HepG2 (cell line): ENCODE results near the gene S100A10. TPM values are rescaled to one million over a fixed set of nuclear protein-coding genes. Genes with fewer than 3 reads are reported as not detected.

Experiments
- ARID4A ChIP-seq: sonication (generic); formaldehyde crosslinking; IDR thresholded peaks from 2 replicates; pipeline ENCODE4 v1.5.0; 2020; ENCODE audit warnings: mild to moderate bottlenecking, missing genetic modification reagents, borderline replicate concordance
- ARID5B ChIP-seq: IDR thresholded peaks from 2 replicates; pipeline ENCODE4 v1.4.0; 2020; ENCODE audit warnings: mild to moderate bottlenecking, missing genetic modification reagents
- KDM5B ChIP-seq: sonication (generic); formaldehyde crosslinking; IDR thresholded peaks from 2 replicates; pipeline ENCODE4 v1.4.0; 2020; ENCODE audit warnings: missing genetic modification reagents, mild to moderate bottlenecking, borderline replicate concordance
- NR2F6 ChIP-seq, 2 experiments: IDR thresholded peaks; 2 replicates each; pipeline ENCODE4 v1.6.1; 2016; ENCODE audit warnings: antibody characterized with exemption in 1 of 2, mild to moderate bottlenecking in 1 of 2
- POLR2AphosphoS5 ChIP-seq: IDR thresholded peaks from 2 replicates; pipeline ENCODE4 v1.6.1; 2012; ENCODE audit warnings: low read depth, low read length
- SAP130 ChIP-seq: IDR thresholded peaks from 2 replicates; pipeline ENCODE4 v1.6.1; 2016; ENCODE audit warnings: low read depth
- SOX13 ChIP-seq, 3 experiments: fragments of 450-650 bp in 1 of 3; sonication (generic) in 1 of 3; formaldehyde crosslinking in 1 of 3; IDR thresholded peaks in 2 of 3; conservative IDR thresholded peaks in 1 of 3; 2 replicates each; pipeline versions ENCODE4 v1.5.0 to v1.6.1; 2016 to 2020; ENCODE audit warnings: antibody characterized with exemption in 1 of 3, mild to moderate bottlenecking in 1 of 3, missing compliant biosample characterization in 1 of 3, missing genetic modification reagents in 1 of 3, moderate library complexity in 1 of 3
- THRA ChIP-seq: sonication (generic); formaldehyde crosslinking; IDR thresholded peaks from 2 replicates; pipeline ENCODE4 v1.4.0; 2020; ENCODE audit warnings: missing genetic modification reagents, borderline replicate concordance
- YY1 ChIP-seq: IDR thresholded peaks from 2 replicates; pipeline ENCODE4 v1.6.1; 2011; ENCODE audit warnings: low read length, low read depth, moderate library complexity, mild to moderate bottlenecking; ENCODE audit not compliant: insufficient read depth, insufficient replicate concordance
- polyA plus RNA-seq, 8 experiments: library from polyadenylated mRNA; depleted of rRNA in 3 of 8; stranded (reverse) in 7 of 8; unstranded in 1 of 8; fragments of >200 nt; fragmentation: Illumina TruSeq in 4 of 8; extraction: Trizol in 4 of 8; gene quantifications; 2 replicates each; pipeline versions ENCODE4 v1.2.1 to v1.2.3, GENCODE V29; 2011 to 2016; ENCODE audit warnings: low read depth in 4 of 8, missing spikeins in 1 of 8, mixed read lengths in 1 of 8; ENCODE audit not compliant: insufficient read depth in 1 of 8
- total RNA-seq, 5 experiments: library from RNA; depleted of rRNA; stranded (reverse); fragments of >200 nt; fragmentation: Illumina TruSeq; extraction: Trizol; gene quantifications; 2 replicates each; pipeline ENCODE4 v1.2.3, GENCODE V29; 2016; ENCODE audit warnings: low read depth in 1 of 5
- TF ChIP-seq, protein P1 (sequence below), 2 experiments: sonication (generic) in 1 of 2; formaldehyde crosslinking in 1 of 2; IDR thresholded peaks; 2 replicates each; pipeline versions ENCODE4 v1.4.0 to v1.6.1; 2018 to 2020; ENCODE audit warnings: missing genetic modification reagents in 2 of 2, borderline replicate concordance in 1 of 2, low read depth in 1 of 2, mild to moderate bottlenecking in 1 of 2, missing biosample characterization in 1 of 2
- TF ChIP-seq, protein P2 (sequence below): sonication (generic); formaldehyde crosslinking; IDR thresholded peaks from 2 replicates; pipeline ENCODE4; 2020; ENCODE audit warnings: missing genetic modification reagents, mild to moderate bottlenecking, borderline replicate concordance

Gene S100A10
- total and polyA plus RNA-seq, 2 of the 13 experiments (the other 11 are each of a cell fraction or from before 2014, with no cell fraction given) = 16.8 to 28.7 TPM

DNA sequence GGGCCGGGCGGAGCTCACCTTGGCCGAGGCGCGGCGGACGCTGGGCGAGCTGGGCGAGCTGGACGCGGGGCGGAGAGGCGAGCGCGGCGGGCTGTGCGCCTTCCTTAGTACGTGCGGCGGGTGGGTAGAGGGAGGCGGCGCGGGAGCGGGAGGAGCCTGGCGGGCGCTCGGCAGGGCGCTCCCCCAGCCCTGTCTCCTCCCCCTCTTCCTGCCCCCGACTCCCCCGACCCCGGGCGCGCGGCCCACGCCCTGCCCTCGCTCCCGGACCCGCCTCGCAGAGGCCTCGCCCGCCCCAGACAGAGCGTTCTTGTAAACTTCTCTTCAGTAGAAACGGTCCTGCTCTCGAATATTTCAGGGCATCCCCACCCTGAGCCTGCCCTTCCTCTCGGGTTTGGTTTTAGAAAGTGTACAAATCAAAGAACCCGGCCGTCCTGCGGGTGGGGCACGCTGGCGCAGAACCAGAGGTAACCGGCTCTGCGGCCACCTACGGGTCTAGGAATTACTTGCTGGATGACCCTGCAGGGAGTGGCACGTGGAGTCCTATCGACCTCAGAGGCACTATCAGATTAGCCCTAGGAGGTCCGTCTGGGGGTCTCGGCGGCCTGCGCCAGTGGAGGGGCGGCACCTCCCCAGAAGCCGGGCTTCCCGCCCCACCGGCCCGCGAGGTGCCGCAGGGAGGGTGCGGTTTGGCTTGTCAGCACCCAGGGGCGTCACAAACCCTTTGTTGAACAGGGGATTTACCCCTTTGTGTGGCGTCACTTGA is at the start of gene S100A10 (continued):
- TF ChIP-seq, protein P1, sequence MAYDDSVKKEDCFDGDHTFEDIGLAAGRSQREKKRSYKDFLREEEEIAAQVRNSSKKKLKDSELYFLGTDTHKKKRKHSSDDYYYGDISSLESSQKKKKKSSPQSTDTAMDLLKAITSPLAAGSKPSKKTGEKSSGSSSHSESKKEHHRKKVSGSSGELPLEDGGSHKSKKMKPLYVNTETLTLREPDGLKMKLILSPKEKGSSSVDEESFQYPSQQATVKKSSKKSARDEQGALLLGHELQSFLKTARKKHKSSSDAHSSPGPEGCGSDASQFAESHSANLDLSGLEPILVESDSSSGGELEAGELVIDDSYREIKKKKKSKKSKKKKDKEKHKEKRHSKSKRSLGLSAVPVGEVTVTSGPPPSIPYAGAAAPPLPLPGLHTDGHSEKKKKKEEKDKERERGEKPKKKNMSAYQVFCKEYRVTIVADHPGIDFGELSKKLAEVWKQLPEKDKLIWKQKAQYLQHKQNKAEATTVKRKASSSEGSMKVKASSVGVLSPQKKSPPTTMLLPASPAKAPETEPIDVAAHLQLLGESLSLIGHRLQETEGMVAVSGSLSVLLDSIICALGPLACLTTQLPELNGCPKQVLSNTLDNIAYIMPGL (CRISPR knock-in tag; IDR thresholded peaks at IDR 0.05; ENCODE audit: borderline replicate concordance in 1 of 2, low read depth in 1 of 2) = peak; percentile 54 to 65; a peak in 2 of 4 replicates
- peak; percentile 3; the same call in 1 of the 2 replicates for TF ChIP-seq ARID5B
- TF ChIP-seq KDM5B (CRISPR knock-in tag) = no peak
- TF ChIP-seq SAP130 (CRISPR knock-in tag) = peak; percentile 51
- no peak for TF ChIP-seq SOX13 (IDR thresholded peaks at IDR 0.05)
- peak in 1 of 2 experiments; percentile 26; a peak in 1 of 4 replicates for TF ChIP-seq SOX13 (CRISPR knock-in tag; conservative IDR thresholded peaks at IDR 0.05 in 1 of 2, IDR thresholded peaks at IDR 0.05 in 1 of 2)
- no peak for TF ChIP-seq THRA (CRISPR knock-in tag)
- TF ChIP-seq, protein P2, sequence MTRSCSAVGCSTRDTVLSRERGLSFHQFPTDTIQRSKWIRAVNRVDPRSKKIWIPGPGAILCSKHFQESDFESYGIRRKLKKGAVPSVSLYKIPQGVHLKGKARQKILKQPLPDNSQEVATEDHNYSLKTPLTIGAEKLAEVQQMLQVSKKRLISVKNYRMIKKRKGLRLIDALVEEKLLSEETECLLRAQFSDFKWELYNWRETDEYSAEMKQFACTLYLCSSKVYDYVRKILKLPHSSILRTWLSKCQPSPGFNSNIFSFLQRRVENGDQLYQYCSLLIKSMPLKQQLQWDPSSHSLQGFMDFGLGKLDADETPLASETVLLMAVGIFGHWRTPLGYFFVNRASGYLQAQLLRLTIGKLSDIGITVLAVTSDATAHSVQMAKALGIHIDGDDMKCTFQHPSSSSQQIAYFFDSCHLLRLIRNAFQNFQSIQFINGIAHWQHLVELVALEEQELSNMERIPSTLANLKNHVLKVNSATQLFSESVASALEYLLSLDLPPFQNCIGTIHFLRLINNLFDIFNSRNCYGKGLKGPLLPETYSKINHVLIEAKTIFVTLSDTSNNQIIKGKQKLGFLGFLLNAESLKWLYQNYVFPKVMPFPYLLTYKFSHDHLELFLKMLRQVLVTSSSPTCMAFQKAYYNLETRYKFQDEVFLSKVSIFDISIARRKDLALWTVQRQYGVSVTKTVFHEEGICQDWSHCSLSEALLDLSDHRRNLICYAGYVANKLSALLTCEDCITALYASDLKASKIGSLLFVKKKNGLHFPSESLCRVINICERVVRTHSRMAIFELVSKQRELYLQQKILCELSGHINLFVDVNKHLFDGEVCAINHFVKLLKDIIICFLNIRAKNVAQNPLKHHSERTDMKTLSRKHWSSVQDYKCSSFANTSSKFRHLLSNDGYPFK (CRISPR knock-in tag) = no peak
- TF ChIP-seq NR2F6 (IDR thresholded peaks at IDR 0.05) = no peak
- TF ChIP-seq NR2F6 (CRISPR knock-in tag; IDR thresholded peaks at IDR 0.05) = peak; percentile 39
- TF ChIP-seq YY1 = peak; percentile 15
- 0 out of 2 replicates have a peak, but pooled peaks have one; percentile 21 for TF ChIP-seq POLR2AphosphoS5
- TF ChIP-seq ARID4A (CRISPR knock-in tag) = 0 out of 2 replicates have a peak, but pooled peaks have one; percentile 52
